GM12801 (cell line): ENCODE measurements around the gene MCRIP2.

Experiments
- CTCF ChIP-seq: IDR thresholded peaks from one replicate; pipeline ENCODE4 v1.5.1; 2011; ENCODE audit warnings: control low read depth; ENCODE audit not compliant: insufficient read length; ENCODE audit errors: extremely low read depth

Gene MCRIP2

GRCh38 chr16:687499-687898 lies 45.9 kb downstream of the MCRIP2 start:
- TF ChIP-seq CTCF, result no peak

- no peak for TF ChIP-seq CTCF
Observed at GRCh38 chr16:689175-689897, 47.7 kb downstream of the MCRIP2 start.

GRCh38 chr16:692356-693108 lies 50.9 kb downstream of the MCRIP2 start:
- TF ChIP-seq CTCF, result no peak

GRCh38 chr16:693364-693763 lies 51.7 kb downstream of the MCRIP2 start:
- no peak for TF ChIP-seq CTCF

- TF ChIP-seq CTCF, result no peak
Observed at GRCh38 chr16:693766-694165, 52.1 kb downstream of the MCRIP2 start.

- no peak for TF ChIP-seq CTCF
Observed at GRCh38 chr16:694187-694862, 52.7 kb downstream of the MCRIP2 start.

- TF ChIP-seq CTCF, result no peak
Observed at GRCh38 chr16:694863-695354, 53.3 kb downstream of the MCRIP2 start.
